Measurements from ENCODE around the gene CRLF2.
"Not testable (repeated sequence)": the region's sequence is repeated elsewhere in the genome, so short reads cannot be mapped to it uniquely, and the experiment has no call there.

CRLF2 gene

DNA sequence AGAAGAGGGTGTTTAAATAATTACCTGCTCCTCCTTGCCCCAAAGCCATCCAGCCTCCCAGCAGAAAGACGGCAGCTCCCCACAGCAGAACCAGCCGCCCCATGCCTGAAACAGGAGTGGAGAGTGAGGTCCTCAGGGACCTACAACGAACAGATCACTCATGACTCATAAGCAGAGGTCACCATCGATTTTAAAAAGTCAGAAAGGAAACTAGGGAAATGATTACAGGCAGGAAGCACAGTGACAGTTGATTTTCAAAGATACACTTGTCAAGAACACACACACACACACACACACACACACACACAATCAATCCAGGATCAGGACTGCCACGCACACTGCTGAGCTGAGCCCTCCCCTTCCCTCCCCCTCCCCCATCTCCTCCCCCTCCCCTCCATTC, at the start of gene CRLF2:
Gene CRLF2, minus strand, starts transcription at position 118 of the 400 bp plus-strand sequence. Its CDS starts 15 bp downstream, at position 103.
- peak; percentile 22 to 45 for DNase-seq

DNA sequence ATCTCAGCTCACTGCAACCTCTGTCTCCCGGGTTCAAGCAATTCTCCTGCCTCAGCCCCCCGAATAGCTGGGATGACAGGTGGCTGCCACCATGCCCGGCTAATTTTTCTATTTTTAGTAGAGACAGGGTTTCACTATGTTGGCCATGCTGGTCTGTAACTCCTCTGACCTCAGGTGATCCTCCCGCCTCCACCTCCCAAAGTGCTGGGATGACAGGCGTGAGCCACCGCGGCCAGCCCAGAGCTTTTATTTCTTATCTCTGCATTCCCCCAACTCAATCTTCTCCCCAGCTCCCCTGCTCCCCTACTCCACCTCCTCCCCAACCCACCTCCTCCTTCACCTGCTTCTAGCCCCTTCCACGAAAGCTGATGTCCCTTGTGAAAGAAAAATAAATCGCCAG, 49.3 kb upstream of the CRLF2 start:
- DNase-seq, result not testable (repeated sequence)

- no peak for DNase-seq
Measured at GRCh38 chrX:1261285-1261684, 48.8 kb upstream of the CRLF2 start.

GRCh38 chrX:1252861-1253260, 40.4 kb upstream of the CRLF2 start:
- no peak for DNase-seq

DNA sequence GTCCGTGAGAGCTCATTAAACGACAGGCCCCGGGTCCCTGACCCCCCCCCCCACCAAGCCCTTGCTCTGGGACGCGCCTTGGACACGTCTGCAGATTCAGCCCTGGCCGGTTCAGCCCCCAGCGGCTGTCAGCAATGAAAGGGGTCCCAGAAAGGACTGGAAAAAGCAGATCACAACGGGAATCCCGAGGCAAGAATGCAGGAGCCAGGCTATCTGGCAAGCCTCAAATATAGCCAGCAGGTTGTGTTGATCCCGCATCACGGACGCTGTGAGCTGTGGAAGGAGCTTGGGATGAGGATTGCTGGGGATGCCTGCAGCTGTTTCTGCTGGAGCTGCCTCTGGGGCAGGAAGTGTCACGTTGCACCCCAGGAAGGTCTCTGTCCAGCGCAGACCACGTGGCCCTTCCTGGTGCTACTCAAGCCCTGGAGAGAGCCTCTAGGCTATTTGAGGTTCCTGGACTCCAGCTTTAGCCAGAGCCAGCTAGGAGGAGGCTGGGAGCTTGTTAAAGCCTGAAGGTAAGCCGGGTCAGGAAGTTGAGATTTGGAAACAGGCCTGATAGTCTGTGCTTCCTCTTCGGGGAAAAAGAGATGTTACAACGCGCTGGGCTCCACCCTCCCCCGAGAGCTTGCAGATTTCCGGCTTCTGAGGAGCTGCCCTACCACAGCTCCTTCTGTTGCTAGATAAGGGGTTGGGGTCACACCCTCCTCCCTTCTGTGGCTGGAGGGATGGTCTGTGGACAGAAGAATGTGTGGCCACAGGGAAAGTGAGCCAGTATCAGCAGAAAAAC, 36.8 kb upstream of the CRLF2 start:
- DNase-seq, result peak; percentile 63 to 78

- DNase-seq, result peak; percentile 28 to 55
Measured at GRCh38 chrX:1248331-1249061, 36.0 kb upstream of the CRLF2 start.

DNA sequence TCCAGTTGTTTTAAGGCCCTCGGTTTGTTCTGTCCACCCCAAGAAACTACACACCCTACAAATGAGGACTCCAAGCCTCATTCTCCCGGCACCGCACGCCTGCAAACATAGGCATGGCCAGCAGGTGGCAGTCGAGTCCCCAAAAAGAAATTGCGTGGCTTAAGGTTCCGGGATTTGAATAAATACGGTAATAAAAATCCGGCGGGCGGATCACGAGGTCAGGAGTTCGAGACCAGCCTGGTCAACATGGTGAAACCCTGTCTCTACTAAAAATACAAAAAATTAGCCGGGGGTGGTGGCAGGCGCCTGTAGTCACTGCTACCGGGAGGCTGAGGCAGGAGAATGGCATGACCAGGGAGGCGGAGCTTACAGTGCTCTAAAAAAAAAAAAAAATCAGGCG, 34.4 kb upstream of the CRLF2 start:
- peak; percentile 79 to 84 for DNase-seq

DNA sequence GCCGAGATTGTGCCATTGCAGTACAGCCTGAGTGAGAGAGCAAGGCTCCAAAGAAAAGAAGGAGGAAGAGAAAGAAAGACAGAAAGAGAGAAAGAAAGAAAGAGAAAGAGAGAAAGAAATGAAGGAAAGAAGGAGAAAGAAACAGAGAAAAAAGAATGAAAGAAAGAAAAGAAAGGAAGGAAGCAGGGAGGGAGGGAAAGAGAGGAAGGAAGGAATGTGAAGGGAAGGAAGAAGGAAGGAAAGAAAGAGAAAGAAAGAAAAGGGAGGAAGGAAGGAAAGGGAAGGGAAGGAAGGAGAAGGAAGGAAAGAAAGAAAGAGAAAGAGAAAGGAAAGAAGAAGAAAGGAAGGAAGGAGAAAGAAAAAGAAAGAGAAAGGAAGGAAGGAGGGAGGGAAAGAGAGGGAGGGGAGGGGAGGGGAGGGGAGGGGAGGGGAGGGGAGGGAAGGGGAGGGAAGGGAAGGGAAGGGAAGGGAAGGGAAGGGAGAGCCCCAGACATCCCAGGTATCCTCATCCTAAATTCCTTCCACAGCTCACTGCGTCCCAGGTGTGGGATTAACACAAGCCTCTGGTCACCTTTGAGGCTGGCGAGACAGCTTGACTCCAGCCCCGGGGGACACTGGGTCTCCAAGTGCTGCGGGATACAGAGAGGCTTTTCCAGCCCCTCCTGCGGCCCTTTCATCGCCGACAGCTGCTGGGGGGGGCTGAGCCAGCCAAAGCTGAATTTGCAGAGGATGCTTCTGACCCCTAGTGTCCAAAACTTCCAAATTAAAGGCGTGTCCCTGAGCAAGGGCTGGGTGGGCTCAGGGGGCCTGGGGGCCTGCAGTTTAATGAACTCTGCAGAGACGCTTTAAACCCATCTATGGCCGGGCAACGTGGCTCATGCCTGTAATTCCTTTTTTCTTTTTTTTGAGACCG, 32.0 kb upstream of the CRLF2 start:
- DNase-seq, result no peak

DNA sequence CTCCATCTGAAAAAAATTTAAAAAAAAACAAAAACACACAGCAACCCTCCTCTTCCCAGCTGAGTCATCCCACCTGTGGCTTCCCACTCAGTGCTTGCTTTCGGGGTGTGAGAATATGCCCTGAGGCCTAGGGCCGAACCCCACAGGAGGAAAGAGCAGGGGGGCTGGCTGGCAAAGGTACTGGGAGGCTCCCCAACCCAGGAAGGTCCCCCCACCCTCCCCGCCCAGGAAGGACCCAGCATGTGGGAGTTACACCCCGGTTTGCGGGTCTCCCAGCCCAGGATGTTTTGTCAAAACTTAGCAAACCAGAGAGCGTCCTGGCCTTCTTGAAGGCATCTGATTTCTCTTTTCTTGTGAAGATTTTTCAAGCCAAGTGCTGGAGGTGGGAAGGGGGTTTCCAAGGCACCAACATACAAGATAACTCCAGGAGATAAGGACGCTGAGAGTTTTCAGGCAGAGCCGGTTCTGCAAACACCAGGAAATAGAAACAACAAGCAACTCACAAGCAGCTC, 30.5 kb upstream of the CRLF2 start:
- DNase-seq, result peak; percentile 36 to 48

DNA sequence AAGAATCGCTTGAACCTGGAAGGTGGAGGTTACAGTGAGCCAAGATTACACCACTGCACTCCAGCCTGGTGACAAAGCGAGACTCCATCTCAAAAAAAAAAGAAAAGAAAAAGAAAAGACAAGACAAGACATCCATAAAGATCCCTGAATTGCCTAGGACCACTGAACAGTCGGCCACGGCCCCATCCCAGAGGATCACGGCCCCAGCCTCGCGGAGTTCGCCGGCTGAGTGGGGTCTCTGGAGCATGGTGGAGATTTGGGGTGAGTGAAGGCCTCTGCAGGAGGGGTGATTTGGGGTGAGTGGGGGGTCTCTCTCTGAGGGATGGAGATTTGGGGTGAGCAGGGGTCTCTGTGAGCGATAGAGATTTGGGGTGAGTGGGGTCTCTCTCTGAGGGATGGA, 28.1 kb upstream of the CRLF2 start:
- not testable (repeated sequence) for DNase-seq

DNA sequence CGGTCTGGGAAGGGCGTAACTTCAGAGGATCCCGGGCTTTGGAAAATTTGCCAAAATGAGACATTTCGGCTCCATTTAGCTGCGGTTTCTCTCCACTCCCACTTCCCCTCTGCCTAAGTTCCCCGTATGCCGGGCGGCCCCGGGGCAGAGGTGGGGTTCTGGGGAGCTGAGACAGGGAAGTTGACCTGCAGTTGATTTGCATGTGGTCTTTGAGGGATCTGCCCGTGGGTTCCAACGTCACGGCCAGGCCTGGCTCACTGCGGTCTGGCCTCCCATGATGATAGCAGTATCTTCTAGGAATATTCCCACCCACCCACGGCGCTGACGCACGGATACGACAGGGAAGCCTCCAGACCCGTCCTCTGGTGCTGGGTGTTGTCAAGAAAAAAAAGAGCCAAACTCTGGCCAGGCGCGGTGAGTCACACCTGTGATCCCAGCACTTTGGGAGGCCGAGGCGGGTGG, 27.3 kb upstream of the CRLF2 start:
- peak; percentile 51 to 90 for DNase-seq

- peak in 1 of 2 donors; percentile 18 for DNase-seq
Measured at GRCh38 chrX:1231850-1232465, 19.5 kb upstream of the CRLF2 start.

DNA sequence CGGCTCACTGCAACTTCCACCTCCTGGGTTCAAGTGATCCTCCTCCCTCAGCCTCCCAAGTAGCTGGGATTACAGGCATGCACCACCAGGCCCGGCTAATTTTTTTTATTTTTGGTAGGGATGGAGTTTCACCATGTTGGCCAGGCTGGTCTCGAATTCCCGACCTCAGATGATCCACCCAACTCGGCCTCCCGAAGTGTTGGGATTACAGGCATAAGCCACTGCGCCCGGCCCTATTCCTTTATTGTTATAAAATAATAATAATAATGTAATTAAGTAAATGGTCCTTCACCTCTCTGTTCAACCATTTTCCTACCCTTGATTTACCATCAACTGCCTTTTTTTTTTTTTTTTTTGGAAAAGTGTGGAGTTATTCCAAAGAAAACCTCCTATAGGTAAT, 15.7 kb upstream of the CRLF2 start:
- DNase-seq, result not testable (repeated sequence)

GRCh38 chrX:1226249-1226648, 13.8 kb upstream of the CRLF2 start:
- no peak for DNase-seq

- peak in 1 of 2 donors; percentile 17 for DNase-seq
Measured at GRCh38 chrX:1224954-1225353, 12.5 kb upstream of the CRLF2 start.

GRCh38 chrX:1223242-1223600, 10.8 kb upstream of the CRLF2 start:
- no peak for DNase-seq

DNA sequence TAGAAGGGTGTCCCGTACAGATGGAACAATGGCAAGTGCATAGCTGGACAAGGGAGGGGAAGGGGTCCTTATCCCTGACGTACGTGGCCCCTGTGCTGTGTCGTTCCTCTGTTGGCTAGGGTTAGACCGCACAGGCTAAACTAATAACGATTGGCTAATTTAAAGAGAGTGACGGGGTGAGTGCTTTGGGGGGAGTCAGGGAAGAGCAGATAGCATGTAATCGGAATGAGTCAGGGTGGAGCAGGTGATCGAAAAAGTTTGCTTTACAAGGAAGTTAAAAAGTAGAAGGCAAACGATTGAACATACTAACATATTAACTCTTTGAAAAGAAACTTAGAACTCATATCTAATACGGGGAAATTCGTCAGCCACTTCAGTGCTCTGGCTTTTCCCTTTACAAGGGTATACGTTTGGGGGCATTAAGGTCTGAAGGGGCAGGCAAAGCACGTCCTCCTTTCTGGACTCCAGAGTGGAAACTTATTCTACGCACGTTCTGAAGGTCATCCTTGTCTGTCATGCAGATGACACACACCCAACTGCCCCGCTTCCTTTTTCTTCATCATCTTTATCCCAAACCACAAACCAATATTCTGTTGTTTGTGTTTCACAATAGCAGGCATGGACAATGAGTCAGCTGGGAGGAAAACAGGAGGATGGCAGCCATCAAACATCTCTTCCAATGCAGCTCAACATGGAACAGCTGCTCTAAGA, 10.2 kb upstream of the CRLF2 start:
- peak in 1 of 2 donors; percentile 59 for DNase-seq

GRCh38 chrX:1221296-1221845, 8.9 kb upstream of the CRLF2 start:
- no peak for DNase-seq

DNA sequence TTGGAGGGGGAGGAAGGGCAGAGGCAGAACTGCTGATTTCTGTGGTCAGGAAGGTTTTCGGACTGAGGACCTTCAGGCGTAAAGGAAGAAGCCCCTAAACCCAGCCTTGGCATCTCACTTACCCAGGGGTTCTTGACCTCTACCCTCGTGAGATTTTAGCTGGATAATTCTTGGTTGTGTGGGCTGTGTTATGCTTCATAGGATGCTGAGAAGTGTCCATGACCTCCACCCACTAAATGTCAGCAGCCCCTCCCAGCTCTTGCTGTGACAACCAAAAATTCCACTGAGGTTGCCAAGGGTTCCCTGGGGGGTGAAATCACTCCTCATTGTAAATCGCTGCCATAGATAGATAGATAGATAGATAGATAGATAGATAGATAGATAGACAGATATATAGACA, 5.8 kb upstream of the CRLF2 start:
- no peak for DNase-seq

DNA sequence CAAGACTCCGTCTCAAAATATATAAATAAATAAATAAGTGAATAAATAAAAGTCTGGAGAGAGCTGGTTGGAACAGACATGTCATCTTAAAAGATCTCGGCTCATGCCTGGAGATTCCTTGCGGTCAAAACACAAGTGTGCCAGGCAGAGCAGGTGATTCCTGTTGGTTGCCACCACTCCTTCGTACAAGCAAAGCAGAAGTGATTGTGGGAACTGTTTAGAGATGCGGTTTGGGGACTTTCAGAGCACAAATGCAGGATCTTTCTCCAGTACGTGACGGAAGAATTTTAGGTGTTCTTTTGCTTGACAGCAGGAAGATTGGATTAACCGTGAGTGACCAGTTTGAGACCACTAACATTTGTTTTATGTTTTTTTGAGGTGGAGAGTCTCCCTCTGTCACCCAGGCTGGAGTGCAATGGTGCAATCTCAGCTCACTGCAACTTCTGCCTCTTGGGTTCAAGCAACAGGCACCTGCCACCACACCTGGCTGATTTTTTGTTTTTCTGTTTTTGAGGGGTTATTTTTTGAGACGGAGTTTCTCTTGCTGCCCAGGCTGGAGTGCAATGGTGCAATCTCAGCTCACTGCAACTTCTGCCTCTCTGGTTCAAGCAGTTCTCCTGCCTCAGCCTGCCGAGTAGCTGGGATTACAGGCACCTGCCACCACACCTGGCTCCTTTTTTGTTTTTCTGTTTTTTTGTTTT, 2.8 kb upstream of the CRLF2 start:
- peak in 1 of 2 donors; percentile 44 for DNase-seq

DNA sequence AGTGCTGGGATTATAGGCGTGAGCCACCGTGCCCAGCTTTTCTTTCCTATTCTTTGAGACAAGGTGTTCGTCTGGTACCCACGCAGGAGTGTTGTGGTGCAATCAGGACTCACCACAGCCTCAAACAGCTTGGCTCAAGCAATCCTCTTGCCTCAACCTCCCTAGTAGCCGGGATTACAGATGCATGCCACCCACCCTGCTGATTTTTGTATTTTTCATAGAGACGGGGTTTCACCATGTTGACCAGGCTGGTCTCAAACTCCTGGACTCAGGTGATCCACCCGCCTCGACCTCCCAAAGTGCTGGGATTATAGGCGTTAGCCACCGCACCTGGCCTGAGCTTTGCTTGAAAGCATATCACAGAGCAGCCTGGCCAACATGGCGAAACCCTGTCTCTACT, 1.5 kb upstream of the CRLF2 start:
- DNase-seq, result no peak

Data from CD4-positive, alpha-beta T cell treated with Interferon alpha-2 for 1 hour (primary cell).